HCT116 (cell line): Measurements from ENCODE around the gene PIK3R1. TPM values are rescaled to one million over a fixed set of nuclear protein-coding genes. Genes with fewer than 3 reads are reported as not detected.

ENCODE experiments used
- ATAC-seq: fragments of 200-7000 bp; cut with Tn5 transposase; 2 replicates; pipeline ENCODE4 v1.9.1; 2020; ENCODE audit warnings: mild to moderate bottlenecking, moderate library complexity
- BruUV-seq: library from RNA; stranded (reverse); fragments of 400-500 nt; replicated peaks from 2 replicates; lab custom pipeline; 2021; lab: Mats Ljungman, UMichigan
- CTCF ChIA-PET: fragments of 300-600 bp; sonication (Branson Sonifier 250); formaldehyde crosslinking; loops from one replicate; lab custom pipeline; 2021; ENCODE audit warnings: antibody characterized with exemption; lab: Charles Lee
- POLR2A ChIA-PET: fragments of 300-600, 350-600 bp; sonication (Branson Sonifier 250); formaldehyde crosslinking; loops from one replicate; lab custom pipeline; 2021; ENCODE audit warnings: antibody characterized with exemption; lab: Charles Lee
- RAD21 ChIA-PET, 2 experiments: fragments of 300-600 bp; sonication (Branson Sonifier 250); formaldehyde crosslinking; loops; one replicate each; lab custom pipeline; 2023; ENCODE audit warnings: low total read pairs in 2 of 2; ENCODE audit not compliant: uncharacterized antibody in 2 of 2, unreplicated experiment in 2 of 2, low non-redundant PET in 1 of 2; lab: Charles Lee
- DNase-seq: peaks from one replicate; pipeline ENCODE4 v3.0.0-alpha.2; 2010; ENCODE audit warnings: low read depth, low spot score
- H2AFZ ChIP-seq: fragments of 200-600 bp; shearing (Covaris generic), sonication (generic); 2 replicates; pipeline ENCODE4 v1.6.1; 2017; ENCODE audit warnings: low read depth, mixed run types, mixed read lengths, antibody characterized with exemption, low read length; ENCODE audit not compliant: poor library complexity, severe bottlenecking
- H3K27ac ChIP-seq: 2 replicates; pipeline ENCODE4 v1.5.1; 2012; ENCODE audit warnings: low read depth, low read length
- H3K27me3 ChIP-seq: fragments of 200-600 bp; sonication (generic); 2 replicates; pipeline ENCODE4 v1.6.1; 2016; ENCODE audit warnings: mixed run types, low read length, mixed read lengths; ENCODE audit not compliant: insufficient read depth
- H3K36me3 ChIP-seq, 2 experiments: fragments of 200-500 bp in 1 of 2; fragments of 200-600 bp in 1 of 2; sonication (Bioruptor generic) in 1 of 2; sonication (generic) in 1 of 2; 2 replicates each; pipeline versions ENCODE4 v1.5.1 to v1.6.1; 2014 to 2016; ENCODE audit warnings: low read length in 2 of 2, inconsistent platforms in 1 of 2, mixed read lengths in 1 of 2, mixed run types in 1 of 2; ENCODE audit not compliant: insufficient read depth in 2 of 2, control insufficient read depth in 1 of 2
- H3K4me1 ChIP-seq, 2 experiments: fragments of 200-600 bp in 1 of 2; sonication (generic) in 1 of 2; 2 replicates each; pipeline versions ENCODE4 v1.5.1 to v1.6.1; 2012 to 2017; ENCODE audit warnings: low read length in 2 of 2, inconsistent platforms in 1 of 2, mild to moderate bottlenecking in 1 of 2, mixed read lengths in 1 of 2, mixed run types in 1 of 2, moderate library complexity in 1 of 2; ENCODE audit not compliant: insufficient read depth in 2 of 2, control insufficient read depth in 1 of 2
- H3K4me2 ChIP-seq: fragments of 200-600 bp; sonication (generic); 2 replicates; pipeline ENCODE4 v1.6.1; 2017; ENCODE audit warnings: mixed run types, low read length, mixed read lengths
- H3K4me3 ChIP-seq, 2 experiments: fragments of 200-600 bp in 1 of 2; sonication (generic) in 1 of 2; replicated peaks in 1 of 2; 2 replicates each; pipeline ENCODE4 v1.5.1; 2011 to 2016; ENCODE audit warnings: low read length in 2 of 2, control low read depth in 1 of 2, low read depth in 1 of 2, mild to moderate bottlenecking in 1 of 2, mixed read lengths in 1 of 2, mixed run types in 1 of 2
- H3K79me2 ChIP-seq: fragments of 200-600 bp; sonication (generic); 2 replicates; pipeline ENCODE4 v1.6.1; 2017; ENCODE audit warnings: mild to moderate bottlenecking, mixed run types, low read length, moderate library complexity, mixed read lengths; ENCODE audit not compliant: insufficient read depth
- H3K9ac ChIP-seq: fragments of 200-600 bp; sonication (generic); 2 replicates; pipeline ENCODE4 v1.6.1; 2016; ENCODE audit warnings: low read length, mixed read lengths
- H3K9me2 ChIP-seq: fragments of 200-600 bp; sonication (generic), shearing (Covaris generic); 2 replicates; pipeline ENCODE4 v1.6.1; 2017; ENCODE audit warnings: mixed run types, mild to moderate bottlenecking, moderate library complexity; ENCODE audit not compliant: insufficient read depth
- H3K9me3 ChIP-seq, 2 experiments: fragments of 200-500 bp in 1 of 2; fragments of 200-600 bp in 1 of 2; sonication (Bioruptor generic) in 1 of 2; sonication (generic) in 1 of 2; 2 replicates each; pipeline ENCODE4 v1.6.1; 2014 to 2017; ENCODE audit warnings: low read length in 2 of 2, mixed read lengths in 2 of 2, inconsistent platforms in 1 of 2, low read depth in 1 of 2, mild to moderate bottlenecking in 1 of 2, mixed run types in 1 of 2, moderate library complexity in 1 of 2; ENCODE audit not compliant: control insufficient read depth in 1 of 2, insufficient read depth in 1 of 2
- H4K20me1 ChIP-seq: fragments of 200-600 bp; sonication (generic), shearing (Covaris generic); 2 replicates; pipeline ENCODE4 v1.6.1; 2017; ENCODE audit warnings: mixed run types, mild to moderate bottlenecking, moderate library complexity; ENCODE audit not compliant: insufficient read depth
- CBX3 ChIP-seq: IDR thresholded peaks from 2 replicates; pipeline ENCODE4 v1.6.1; 2012; ENCODE audit warnings: low read depth
- ELF1 ChIP-seq: IDR thresholded peaks from 2 replicates; pipeline ENCODE4 v1.6.1; 2012; ENCODE audit warnings: low read depth, borderline replicate concordance
- EZH2 ChIP-seq: fragments of 200-600 bp; sonication (generic); IDR thresholded peaks from 2 replicates; pipeline ENCODE4 v1.6.1; 2017; ENCODE audit warnings: antibody characterized with exemption, mixed run types
- POLR2A ChIP-seq: IDR thresholded peaks from 2 replicates; pipeline ENCODE4 v1.7.0; 2011; ENCODE audit warnings: borderline replicate concordance; ENCODE audit not compliant: insufficient read depth, insufficient read length; ENCODE audit errors: extremely low read depth
- POLR2AphosphoS5 ChIP-seq: IDR thresholded peaks from 2 replicates; pipeline ENCODE4 v1.6.1; 2011; ENCODE audit warnings: mild to moderate bottlenecking, low read depth, low read length, moderate library complexity
- SRF ChIP-seq: IDR thresholded peaks from 2 replicates; pipeline ENCODE4 v1.6.1; 2012; ENCODE audit warnings: low read depth
- TCF7L2 ChIP-seq: IDR thresholded peaks from 2 replicates; pipeline ENCODE4 v1.7.0; 2011; ENCODE audit warnings: borderline replicate concordance, inconsistent platforms; ENCODE audit not compliant: insufficient read depth, insufficient read length; ENCODE audit errors: extremely low read depth
- ZBTB33 ChIP-seq: IDR thresholded peaks from 2 replicates; pipeline ENCODE4 v1.6.1; 2011; ENCODE audit warnings: mild to moderate bottlenecking, low read length, moderate library complexity; ENCODE audit not compliant: insufficient replicate concordance; ENCODE audit errors: extremely low read depth
- intact Hi-C: fragments of 100-400 bp; cut with micrococcal nuclease; formaldehyde crosslinking; loops from 2 replicates; pipeline ENCODE4 v1.10.0; 2022
- total RNA-seq: library from RNA; stranded (reverse); gene quantifications from one replicate; pipeline ENCODE4 v1.2.1, GENCODE V29; 2021; ENCODE audit not compliant: unreplicated experiment
- TF ChIP-seq, protein P1 (sequence below): IDR thresholded peaks from 2 replicates; pipeline ENCODE4 v1.6.1; 2012; ENCODE audit warnings: low read depth

The PIK3R1 gene
- total RNA-seq, 1 experiment from 2014 or later = 7.2 TPM

DNA sequence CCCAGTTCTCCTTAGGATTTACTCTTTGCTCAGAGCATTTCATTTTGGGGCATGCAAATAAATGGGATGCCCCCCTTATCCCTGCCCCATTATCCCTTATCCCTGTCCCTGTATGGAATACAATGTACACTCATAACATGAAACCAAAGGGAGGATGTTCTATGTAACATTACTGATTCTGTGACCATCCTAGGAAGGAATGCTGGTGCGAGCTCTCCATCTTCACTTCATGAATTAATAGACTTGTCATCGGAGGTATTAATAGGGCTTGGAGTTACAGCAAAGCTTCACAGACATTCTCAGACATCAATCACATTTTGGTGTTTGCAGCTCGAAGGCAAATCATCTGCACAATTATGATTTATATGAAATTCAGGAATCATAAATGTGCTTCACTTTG, 20.4 kb upstream of the PIK3R1 start:
- Histone ChIP-seq H3K79me2 (no peaks in the 10 kb centered on the region), H3K36me3 (no peaks in the 10 kb centered on the region), H3K27ac (no peak overlapping the region), H3K4me2 (no peak overlapping the region), H3K9me2 (no peaks in the 10 kb centered on the region), H2AFZ (no peak overlapping the region), H3K9me3 (no peaks in the 10 kb centered on the region), H3K9ac (no peak overlapping the region), H3K4me1 (peaks cover 0 to 6% of the 10 kb centered on the region in 2 experiments; a peak in 2 of 4 replicates), H4K20me1 (no peaks in the 10 kb centered on the region), H3K27me3 (no peaks in the 10 kb centered on the region), H3K4me3 (no peak overlapping the region)
- RAD21 ChIA-PET = no interaction called here
- TF ChIP-seq POLR2AphosphoS5 = no peak
- no peak for TF ChIP-seq TCF7L2
- no peak for TF ChIP-seq SRF
- no peak for TF ChIP-seq ELF1
- TF ChIP-seq, protein P1, sequence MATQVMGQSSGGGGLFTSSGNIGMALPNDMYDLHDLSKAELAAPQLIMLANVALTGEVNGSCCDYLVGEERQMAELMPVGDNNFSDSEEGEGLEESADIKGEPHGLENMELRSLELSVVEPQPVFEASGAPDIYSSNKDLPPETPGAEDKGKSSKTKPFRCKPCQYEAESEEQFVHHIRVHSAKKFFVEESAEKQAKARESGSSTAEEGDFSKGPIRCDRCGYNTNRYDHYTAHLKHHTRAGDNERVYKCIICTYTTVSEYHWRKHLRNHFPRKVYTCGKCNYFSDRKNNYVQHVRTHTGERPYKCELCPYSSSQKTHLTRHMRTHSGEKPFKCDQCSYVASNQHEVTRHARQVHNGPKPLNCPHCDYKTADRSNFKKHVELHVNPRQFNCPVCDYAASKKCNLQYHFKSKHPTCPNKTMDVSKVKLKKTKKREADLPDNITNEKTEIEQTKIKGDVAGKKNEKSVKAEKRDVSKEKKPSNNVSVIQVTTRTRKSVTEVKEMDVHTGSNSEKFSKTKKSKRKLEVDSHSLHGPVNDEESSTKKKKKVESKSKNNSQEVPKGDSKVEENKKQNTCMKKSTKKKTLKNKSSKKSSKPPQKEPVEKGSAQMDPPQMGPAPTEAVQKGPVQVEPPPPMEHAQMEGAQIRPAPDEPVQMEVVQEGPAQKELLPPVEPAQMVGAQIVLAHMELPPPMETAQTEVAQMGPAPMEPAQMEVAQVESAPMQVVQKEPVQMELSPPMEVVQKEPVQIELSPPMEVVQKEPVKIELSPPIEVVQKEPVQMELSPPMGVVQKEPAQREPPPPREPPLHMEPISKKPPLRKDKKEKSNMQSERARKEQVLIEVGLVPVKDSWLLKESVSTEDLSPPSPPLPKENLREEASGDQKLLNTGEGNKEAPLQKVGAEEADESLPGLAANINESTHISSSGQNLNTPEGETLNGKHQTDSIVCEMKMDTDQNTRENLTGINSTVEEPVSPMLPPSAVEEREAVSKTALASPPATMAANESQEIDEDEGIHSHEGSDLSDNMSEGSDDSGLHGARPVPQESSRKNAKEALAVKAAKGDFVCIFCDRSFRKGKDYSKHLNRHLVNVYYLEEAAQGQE = no peak
- TF ChIP-seq POLR2A = no peak
- TF ChIP-seq EZH2 = no peak
- no peak for TF ChIP-seq ZBTB33
- no peak for TF ChIP-seq CBX3
- POLR2A ChIA-PET = no interaction called here
- intact Hi-C loops = no loop called here
- CTCF ChIA-PET = no interaction called here
- ATAC-seq (no peak), DNase-seq (no peak)
- BruUV-seq = no TSS peak
